HG03571 (cell line): Measurements from ENCODE around the gene ST6GALNAC3.

Source experiments
- ATAC-seq: cut with Tn5 transposase; IDR thresholded peaks from one replicate; pipeline ENCODE4 v1.9.1; 2021; ENCODE audit not compliant: unreplicated experiment

The ST6GALNAC3 gene

GRCh38 chr1:76562292-76562691, 487.7 kb downstream of the ST6GALNAC3 start:
- no peak for ATAC-seq

GRCh38 chr1:76568573-76569238, 494.2 kb downstream of the ST6GALNAC3 start:
- no peak for ATAC-seq

GRCh38 chr1:76571248-76571647, 496.7 kb downstream of the ST6GALNAC3 start:
- ATAC-seq, result no peak

GRCh38 chr1:76572229-76572628, 497.7 kb downstream of the ST6GALNAC3 start:
- ATAC-seq, result no peak

- ATAC-seq, result no peak
Observed at GRCh38 chr1:76576876-76577524, 502.5 kb downstream of the ST6GALNAC3 start.

- ATAC-seq, result no peak
Observed at GRCh38 chr1:76577525-76578185, 503.1 kb downstream of the ST6GALNAC3 start.

- ATAC-seq, result no peak
Observed at GRCh38 chr1:76580206-76580605, 505.7 kb downstream of the ST6GALNAC3 start.

- no peak for ATAC-seq
Observed at GRCh38 chr1:76581712-76582111, 507.2 kb downstream of the ST6GALNAC3 start.

GRCh38 chr1:76583235-76583868, 508.8 kb downstream of the ST6GALNAC3 start:
- ATAC-seq, result no peak

- ATAC-seq, result no peak
Observed at GRCh38 chr1:76583875-76584477, 509.4 kb downstream of the ST6GALNAC3 start.

- no peak for ATAC-seq
Observed at GRCh38 chr1:76585980-76586674, 511.6 kb downstream of the ST6GALNAC3 start.

- ATAC-seq, result no peak
Observed at GRCh38 chr1:76587212-76587611, 512.7 kb downstream of the ST6GALNAC3 start.

- no peak for ATAC-seq
Observed at GRCh38 chr1:76591461-76591860, 516.9 kb downstream of the ST6GALNAC3 start.

GRCh38 chr1:76591963-76592362, 517.4 kb downstream of the ST6GALNAC3 start:
- no peak for ATAC-seq

GRCh38 chr1:76593141-76593540, 518.6 kb downstream of the ST6GALNAC3 start:
- ATAC-seq, result no peak

GRCh38 chr1:76593618-76594017, 519.1 kb downstream of the ST6GALNAC3 start:
- ATAC-seq, result no peak

- no peak for ATAC-seq
Observed at GRCh38 chr1:76595024-76595423, 520.5 kb downstream of the ST6GALNAC3 start.

GRCh38 chr1:76601465-76601864, 526.9 kb downstream of the ST6GALNAC3 start:
- ATAC-seq, result no peak

GRCh38 chr1:76607717-76608116, 533.2 kb downstream of the ST6GALNAC3 start:
- ATAC-seq, result no peak

- ATAC-seq, result no peak
Observed at GRCh38 chr1:76611770-76612445, 537.4 kb downstream of the ST6GALNAC3 start.
